ENCODE results near the gene HDAC4. TPM values are rescaled to one million over a fixed set of nuclear protein-coding genes. Genes with fewer than 3 reads are reported as not detected.

The HDAC4 gene
- total RNA-seq, 1 experiment from 2014 or later = 5.6 TPM

DNA sequence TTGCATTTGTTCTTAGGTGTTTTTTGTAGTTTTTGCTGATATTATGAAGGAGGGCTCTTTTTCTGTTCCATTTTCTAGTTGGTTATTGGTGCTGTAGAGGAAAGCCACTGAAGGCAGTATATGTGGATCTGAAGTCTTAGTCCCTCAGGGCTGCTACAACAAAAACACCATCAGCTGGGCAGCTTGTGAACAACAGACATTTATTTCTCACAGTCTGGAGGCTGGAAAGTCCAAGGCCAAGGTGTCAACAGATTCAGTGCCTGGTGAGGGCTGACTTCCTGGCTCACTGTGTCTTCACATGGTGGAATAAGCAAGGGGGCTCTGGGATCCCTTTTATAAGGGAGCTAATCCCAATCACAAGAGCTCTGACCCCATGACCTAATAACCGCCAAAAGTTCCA, 31.4 kb upstream of the HDAC4 start:
- DNase-seq (ENCODE audit: low read depth) = no peak
- in situ Hi-C loops (cut with HindIII; ENCODE audit: low pct_unique_long_range_greater_than_20kb, low sequenced_read_pairs) = no loop called here

DNA sequence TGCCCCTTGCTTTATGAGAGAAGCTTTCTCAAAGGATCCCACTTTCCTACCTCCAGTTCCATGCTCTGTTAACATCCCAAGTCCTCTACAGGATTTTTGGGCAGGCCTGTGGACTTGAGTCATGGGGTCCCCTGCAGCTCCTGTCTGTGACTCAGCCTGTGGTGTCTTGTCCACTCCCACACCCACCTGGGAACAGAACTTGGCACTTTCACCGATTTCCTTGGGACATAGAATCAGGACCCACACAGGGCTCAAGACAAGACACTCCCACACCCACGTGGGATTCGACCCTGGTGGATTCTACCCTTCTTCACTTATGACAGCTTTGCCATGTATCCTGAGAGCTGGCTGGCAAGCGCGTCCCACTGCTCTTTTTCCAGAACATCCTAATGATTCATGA, 30.7 kb upstream of the HDAC4 start:
- in situ Hi-C loops (cut with HindIII; ENCODE audit: low pct_unique_long_range_greater_than_20kb, low sequenced_read_pairs) = no loop called here
- no peak for DNase-seq (ENCODE audit: low read depth)

DNA sequence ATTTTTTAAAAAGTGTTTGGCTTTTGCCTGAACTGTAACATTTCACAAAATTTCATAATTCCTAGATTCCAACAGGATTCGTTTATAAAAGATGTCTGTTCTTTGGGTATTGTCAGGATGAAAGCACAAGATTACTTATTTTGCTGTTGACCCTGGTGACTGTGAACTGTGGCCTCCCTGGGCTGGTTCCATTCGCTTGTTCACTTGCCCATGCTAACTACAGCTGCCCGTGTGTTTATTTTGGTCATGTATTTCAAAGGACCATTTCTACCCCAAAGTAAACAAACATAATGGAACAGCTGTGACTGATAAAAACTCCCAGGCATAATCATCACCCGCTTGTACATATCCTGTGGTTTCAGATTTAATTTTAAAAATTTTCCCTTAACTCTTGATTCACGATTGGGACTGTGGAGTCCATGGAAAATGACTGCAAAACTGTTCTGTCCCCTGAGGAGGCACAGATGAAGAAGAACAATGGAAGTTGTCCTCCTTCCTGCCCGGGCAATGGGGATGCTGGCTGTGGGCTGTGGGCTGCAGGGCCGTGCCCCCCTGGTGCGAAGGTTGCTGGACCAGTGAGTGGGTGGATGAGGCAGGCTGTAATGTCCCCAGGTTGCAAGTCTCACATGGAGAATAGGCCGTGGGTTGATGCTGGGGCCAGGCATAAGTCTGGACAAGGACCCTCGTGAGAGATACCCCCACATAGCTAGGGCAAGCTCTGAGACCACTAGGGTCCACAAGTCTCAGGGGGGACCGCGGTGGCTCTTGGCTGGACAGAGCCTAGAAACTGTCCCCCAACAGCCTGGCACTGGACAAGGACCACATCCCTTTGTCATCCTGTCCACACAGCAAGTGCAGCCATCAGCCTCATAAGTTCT, 28.9 kb upstream of the HDAC4 start:
- no peak for DNase-seq (ENCODE audit: low read depth)
- in situ Hi-C loops (cut with HindIII; ENCODE audit: low pct_unique_long_range_greater_than_20kb, low sequenced_read_pairs) = no loop called here

DNA sequence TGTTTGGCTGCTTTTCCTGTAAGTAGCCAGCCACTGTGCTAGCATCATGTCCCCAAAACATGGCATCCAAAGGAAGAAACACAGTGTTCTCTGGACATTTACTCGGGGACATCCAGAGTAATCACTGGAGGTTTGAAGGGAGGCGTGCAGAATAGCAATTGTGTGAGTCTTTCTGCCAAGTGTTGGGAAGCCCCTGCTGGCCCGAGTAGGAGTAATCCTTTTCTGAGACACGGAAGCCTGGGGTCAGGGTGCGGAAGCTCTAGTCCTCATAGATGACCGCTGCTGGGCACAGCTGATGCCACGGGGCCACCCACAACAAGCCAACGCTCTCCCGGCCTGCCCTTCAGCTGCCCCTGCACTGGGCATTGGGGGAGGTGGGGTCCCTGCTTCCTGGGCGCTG, 24.8 kb upstream of the HDAC4 start:
- DNase-seq (ENCODE audit: low read depth) = no peak
- in situ Hi-C loops (cut with HindIII; ENCODE audit: low pct_unique_long_range_greater_than_20kb, low sequenced_read_pairs) = no loop called here

DNA sequence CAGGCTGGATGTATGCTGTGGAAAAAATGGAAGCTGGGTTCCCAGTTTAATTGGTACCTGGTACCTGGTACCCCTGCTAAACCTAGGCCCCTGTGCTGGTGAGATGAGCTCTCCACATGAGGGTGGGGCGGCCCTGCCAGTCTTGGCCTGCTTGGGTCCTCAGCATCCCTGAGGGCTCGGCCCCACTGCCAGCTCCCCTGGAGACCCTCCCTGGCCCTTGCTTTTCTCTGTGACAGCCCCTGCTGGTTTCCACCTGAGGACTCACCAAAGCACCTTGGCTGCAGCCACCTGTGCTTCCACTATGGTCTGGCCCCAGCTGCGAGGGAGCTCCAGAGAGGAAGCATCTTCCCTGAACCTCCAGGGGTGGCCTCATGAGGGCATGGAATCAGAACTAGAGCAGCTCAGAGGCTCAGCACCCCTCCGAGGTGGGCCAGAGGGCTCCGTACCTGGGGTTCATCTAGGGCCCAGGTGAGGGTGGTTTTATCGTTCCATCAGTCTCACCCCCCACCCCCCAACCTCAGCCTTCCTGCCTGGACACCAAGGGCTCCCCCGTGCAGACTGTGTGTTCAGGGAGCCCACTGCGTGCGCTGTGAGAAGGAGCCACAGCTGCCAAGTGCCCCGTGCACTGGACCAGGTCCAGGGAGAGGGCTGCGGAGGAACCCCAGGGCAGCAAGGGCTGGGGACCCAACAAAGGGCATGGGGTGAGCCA, 23.7 kb upstream of the HDAC4 start:
- in situ Hi-C loops (cut with HindIII; ENCODE audit: low pct_unique_long_range_greater_than_20kb, low sequenced_read_pairs) = no loop called here
- no peak for DNase-seq (ENCODE audit: low read depth)

DNA sequence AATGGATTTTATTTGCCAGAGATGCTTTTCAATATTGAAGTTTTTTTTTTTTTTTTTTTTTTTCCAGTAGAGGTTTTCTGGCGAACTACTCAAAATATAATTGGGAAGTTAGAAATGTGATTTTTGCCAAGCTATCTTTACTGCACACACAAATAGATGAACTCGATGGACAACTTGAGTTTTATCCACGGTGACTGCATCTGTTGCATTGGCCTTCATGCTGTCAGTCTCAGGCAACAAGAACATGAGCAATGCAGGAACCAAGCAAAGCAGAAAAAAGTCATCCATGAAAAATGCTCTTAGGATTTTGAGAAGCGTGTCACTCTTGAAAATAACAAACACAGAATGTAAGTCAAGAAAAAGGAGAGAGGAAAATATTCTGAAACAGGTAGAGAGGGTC, 22.7 kb upstream of the HDAC4 start:
- no peak for DNase-seq (ENCODE audit: low read depth)
- in situ Hi-C loops (cut with HindIII; ENCODE audit: low pct_unique_long_range_greater_than_20kb, low sequenced_read_pairs) = no loop called here

DNA sequence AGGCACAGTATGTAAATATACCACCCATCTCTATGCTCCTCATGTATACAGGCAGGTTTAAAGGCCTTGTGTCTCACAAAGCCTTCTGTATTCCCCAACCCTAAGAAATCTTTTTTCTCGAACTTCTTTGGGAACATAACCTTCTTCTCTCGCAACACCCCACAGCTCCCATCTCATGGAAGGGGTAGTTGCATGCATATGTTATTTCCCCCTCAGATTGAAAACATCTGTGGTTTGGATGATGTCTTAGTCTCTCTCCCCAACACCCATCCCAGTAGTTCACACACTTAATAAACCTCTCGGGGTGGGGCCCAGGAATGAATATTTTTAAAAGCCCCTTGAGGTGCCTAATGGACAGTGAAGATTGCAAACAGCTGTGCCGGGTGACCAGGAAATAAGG, 21.0 kb upstream of the HDAC4 start:
- in situ Hi-C loops (cut with HindIII; ENCODE audit: low pct_unique_long_range_greater_than_20kb, low sequenced_read_pairs) = no loop called here
- DNase-seq (ENCODE audit: low read depth) = no peak

DNA sequence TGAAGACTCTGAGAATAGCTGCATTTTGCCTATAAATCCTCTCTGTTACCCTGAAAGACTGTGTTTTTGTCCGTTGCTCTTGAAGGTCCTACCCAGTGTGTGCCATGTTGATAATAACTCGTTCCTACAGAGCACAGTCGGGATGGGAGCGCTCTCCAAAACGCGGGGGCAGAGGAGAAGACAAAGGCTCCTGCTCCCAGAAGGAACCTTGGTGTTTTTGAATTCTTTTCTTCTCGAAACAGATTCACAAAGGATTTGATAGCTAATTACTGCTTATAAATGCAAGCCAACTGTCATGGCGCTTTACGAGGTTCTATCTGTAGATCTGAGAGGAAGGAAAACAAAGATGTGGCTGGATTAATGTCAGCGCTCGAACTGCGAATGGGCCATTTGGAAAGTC, 19.3 kb upstream of the HDAC4 start:
- no peak for DNase-seq (ENCODE audit: low read depth)
- in situ Hi-C loops (cut with HindIII; ENCODE audit: low pct_unique_long_range_greater_than_20kb, low sequenced_read_pairs) = no loop called here

DNA sequence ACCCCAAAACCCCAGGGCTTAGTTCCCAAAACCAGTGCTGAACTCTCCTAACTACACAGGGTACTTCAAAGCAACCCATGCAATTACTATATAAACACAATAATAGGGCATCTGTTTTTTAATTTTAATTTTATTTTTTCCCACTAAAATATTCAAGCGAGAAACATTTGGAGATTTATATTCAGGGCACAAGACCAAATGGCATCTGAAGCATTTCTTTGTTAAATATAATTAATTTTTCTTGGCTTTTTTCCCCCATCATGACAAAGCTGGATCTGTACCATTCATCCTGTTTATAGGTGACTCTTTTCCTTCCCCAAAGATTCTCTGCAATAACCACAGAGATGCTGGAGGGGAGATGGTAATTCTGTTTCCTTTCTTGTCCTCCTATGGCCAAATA, 18.1 kb upstream of the HDAC4 start:
- DNase-seq (ENCODE audit: low read depth) = no peak
- in situ Hi-C loops (cut with HindIII; ENCODE audit: low pct_unique_long_range_greater_than_20kb, low sequenced_read_pairs) = no loop called here

DNA sequence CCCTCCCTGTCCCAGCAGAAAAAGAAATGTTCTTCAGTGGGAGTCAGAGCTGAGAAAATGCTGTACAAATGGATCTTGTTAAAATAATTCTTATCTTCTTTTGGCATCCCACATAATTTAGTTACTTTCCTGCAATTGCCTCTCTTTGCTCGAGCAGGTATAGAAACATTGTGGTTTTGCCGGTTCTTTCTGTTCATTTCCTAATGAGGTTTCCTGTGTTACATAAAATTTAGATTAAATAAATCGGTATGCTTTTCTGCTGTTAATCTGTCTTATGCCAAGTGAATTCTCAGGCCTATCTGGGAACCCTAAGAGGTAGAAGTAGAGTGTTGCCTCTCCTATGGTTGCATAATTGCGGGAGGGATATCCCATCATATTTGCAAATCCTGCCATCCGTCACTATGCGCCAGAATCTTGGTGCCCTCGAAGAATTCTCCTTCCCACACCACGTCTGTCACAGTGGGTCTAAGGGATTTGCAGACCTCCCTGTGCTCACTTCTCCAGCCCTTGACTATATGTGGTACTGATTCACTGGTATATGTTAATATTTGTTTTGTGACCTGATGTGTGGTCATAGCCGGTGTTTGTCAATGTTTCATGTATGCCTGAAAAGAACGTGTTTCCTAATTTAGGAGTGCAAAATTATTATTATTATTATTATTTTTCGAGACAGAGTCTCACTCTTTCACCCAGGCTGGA, 12.2 kb upstream of the HDAC4 start:
- in situ Hi-C loops (cut with HindIII; ENCODE audit: low pct_unique_long_range_greater_than_20kb, low sequenced_read_pairs) = no loop called here
- DNase-seq (ENCODE audit: low read depth) = no peak

DNA sequence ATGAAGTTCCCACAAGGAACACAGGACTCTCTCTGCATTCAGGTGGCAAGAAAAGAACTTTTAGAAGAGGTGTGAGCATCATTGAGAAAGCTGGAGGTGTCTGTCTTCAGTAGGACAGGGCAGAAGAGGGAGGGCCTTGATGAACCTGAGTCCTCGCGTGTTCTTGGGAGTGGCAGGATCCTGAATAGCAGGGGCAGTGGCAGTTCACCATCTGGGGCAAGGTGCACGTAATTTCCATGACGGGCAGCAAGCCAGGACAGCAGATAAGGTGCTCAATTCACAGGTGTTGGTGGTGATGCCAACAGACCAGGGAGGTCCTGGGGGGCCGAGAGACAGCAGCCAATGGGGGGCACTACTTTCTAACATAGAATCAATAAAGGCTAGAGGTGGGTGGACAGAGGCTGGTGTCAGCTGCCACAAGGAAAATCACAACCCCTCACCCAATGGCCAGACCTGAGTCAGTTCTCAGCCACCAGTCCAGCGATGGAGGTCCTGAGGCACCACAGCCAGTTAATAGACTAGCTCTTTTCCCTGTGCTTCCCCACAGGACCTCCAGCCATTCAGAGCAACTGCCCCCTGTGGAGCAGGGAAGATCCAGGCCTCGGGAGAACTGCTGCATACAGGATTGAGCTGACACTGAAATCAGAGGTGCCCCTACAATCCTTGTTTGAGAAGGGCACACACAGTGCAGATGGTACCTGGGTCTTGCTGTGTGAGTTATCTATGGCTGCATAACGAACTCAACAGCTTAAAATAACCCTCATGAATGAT, 10.9 kb upstream of the HDAC4 start:
- in situ Hi-C loops (cut with HindIII; ENCODE audit: low pct_unique_long_range_greater_than_20kb, low sequenced_read_pairs) = no loop called here
- no peak for DNase-seq (ENCODE audit: low read depth)

DNA sequence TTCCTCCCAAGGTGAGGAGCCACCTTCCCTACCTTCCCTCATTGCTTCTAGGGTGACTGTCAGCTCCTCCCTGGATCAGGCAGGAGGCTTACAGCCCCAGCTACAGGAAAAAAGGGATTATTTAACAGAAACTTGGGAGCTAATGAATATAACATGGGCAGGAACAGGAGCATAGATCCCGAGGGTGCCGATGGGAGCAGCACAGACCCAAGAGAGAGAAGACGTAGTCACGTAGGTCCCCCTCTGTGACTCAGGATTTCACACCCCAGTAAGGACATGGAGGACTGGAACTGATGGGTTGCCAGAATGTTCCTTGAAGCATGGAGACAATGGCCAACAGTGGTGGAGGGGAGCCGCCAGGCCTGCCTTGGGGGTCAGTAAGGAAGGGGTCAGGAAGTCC, 10.3 kb upstream of the HDAC4 start:
- in situ Hi-C loops (cut with HindIII; ENCODE audit: low pct_unique_long_range_greater_than_20kb, low sequenced_read_pairs) = no loop called here
- no peak for DNase-seq (ENCODE audit: low read depth)

DNA sequence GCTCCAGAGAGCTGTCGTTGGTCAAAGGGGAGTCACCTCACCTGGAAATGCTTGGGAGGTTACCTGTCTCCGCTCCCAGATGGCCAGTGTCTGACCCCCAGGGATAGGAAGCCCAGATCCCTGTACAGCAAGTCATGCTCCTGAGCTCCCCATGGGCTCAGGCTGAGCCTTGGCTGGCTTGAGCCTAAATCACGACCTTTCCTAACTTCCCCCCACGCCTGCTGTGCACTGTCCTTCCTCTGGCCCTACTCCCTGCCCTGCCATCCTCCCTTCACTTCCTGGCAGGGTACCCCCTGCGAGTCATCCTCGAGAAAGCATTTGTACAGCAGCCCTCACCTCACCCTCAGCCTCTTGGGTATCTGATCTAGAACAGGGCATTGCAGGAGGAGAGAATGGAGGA, 9.2 kb upstream of the HDAC4 start:
- DNase-seq (ENCODE audit: low read depth) = no peak
- in situ Hi-C loops (cut with HindIII; ENCODE audit: low pct_unique_long_range_greater_than_20kb, low sequenced_read_pairs) = no loop called here

DNA sequence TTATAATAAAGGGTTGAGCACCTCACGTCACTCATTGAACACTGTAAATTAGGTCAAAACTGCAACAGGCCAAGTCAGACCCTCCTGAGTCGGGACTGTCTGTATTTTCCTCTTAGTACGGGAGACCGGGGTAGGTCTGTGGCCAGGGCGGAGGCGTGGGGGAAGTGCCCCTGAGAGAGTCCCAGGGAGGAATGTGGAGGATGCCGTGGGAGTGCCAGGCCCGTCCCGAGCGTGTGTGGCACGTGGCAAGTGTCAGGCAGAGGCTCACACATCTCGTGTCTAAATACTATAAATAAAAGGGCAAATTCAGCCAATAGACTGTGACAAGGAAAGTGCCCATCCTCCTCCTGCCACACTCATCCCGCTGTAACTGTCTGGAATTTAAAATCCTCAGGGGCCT, 6.3 kb upstream of the HDAC4 start:
- DNase-seq (ENCODE audit: low read depth) = no peak
- in situ Hi-C loops (cut with HindIII; ENCODE audit: low pct_unique_long_range_greater_than_20kb, low sequenced_read_pairs) = no loop called here

DNA sequence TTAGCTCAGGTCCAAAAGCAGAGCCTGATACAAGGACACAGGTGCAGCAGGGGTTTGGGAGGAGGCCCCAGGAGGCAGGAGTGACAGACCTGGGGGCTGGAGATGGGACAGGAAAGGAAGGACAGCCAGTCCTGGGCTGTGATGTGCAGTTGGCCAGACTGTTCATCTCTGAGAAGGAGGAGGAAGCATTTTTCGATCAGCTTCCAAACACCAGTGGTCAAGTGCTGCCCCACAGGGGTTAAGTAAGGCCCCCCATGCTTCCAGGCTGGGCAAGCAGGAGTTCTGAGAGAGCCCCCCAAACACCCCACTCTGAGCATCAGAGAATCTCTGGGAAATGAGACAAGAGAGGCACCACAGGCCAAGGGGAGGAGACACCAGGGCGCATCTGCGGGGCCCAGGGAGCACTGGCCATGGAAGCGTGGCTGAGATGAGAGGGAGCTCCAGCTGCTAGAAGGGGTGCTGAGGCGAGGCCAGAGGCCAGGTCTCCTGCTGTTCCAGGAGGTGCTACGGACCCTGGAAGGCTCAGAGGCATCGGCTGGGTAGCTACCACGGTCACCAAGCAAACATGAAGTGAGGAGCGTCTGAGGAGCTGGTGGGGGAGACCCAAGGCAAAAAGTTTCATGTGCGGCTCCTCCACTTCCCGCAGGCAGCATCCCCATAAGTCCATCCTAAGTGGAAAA, 5.6 kb upstream of the HDAC4 start:
- in situ Hi-C loops (cut with HindIII; ENCODE audit: low pct_unique_long_range_greater_than_20kb, low sequenced_read_pairs) = no loop called here
- no peak for DNase-seq (ENCODE audit: low read depth)

DNA sequence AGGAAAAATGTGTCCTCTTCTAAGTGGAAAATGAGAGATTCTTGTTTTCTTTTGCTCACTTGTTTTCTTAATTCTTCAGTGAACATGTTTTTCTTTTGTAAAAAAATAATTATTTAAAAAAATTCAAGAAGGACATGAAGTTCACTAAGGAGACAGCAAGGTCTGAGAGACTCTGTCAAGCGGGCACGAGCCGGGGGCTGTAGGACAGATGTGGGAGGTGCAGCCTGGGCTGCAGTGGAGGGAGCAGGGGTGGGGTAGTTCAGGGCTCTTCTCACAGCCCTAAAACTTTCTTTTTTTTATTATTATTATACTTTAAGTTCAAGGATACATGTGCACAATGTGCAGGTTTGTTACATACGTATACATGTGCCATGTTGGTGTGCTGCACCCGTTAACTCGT, 4.3 kb upstream of the HDAC4 start:
- no peak for DNase-seq (ENCODE audit: low read depth)
- in situ Hi-C loops (cut with HindIII; ENCODE audit: low pct_unique_long_range_greater_than_20kb, low sequenced_read_pairs) = no loop called here

DNA sequence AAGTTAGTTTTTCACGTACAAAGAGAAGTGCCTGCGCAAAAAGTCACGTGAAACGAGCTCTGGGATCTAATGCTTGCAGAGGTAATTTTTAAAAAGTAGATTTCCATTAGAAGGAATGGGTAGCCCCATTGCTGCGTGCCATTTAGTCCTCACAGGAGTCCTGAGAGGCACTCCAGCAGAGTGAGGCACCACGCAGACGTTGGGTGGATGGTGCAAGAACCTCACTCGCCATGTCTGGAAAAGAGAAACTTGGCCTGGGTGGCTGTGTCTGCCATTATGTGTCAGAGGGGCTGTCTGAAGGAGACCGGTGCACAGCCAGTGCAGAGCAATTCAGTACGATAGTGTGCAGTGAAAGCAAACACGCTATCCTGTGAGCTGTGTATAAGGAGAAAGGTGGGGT, 1.8 kb upstream of the HDAC4 start:
- in situ Hi-C loops (cut with HindIII; ENCODE audit: low pct_unique_long_range_greater_than_20kb, low sequenced_read_pairs) = no loop called here
- no peak for DNase-seq (ENCODE audit: low read depth)

DNA sequence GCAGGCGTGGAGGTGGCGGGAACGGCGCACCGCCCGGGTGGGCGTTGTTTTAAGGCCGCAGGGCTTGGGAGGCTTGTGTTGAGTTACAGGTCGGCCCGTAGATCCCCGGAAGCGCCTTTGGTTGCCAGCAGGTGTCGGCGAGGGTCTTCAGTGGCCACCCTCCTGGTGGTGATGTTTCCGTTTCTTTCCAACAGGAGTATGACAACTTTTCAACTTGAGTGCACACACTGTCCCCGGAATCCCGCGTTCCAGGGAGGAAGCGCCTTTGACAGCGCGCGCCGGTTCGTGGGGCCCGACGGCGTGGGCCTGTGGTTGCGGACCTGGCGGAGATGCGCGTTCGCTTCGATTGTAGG, 1.0 kb upstream of the HDAC4 start:
- no peak for DNase-seq (ENCODE audit: low read depth)
- in situ Hi-C loops (cut with HindIII; ENCODE audit: low pct_unique_long_range_greater_than_20kb, low sequenced_read_pairs) = no loop called here

Data from Caki2 (cell line).